AG10803 (cell line): ENCODE results near the gene SMG6.
"Not testable (repeated sequence)": the region's sequence is repeated elsewhere in the genome, so short reads cannot be mapped to it uniquely, and the experiment has no call there.

Experiments
- DNase-seq: peaks from one replicate; pipeline ENCODE4 v3.0.0; 2010; ENCODE audit warnings: low read depth
- H3K4me3 ChIP-seq: 2 replicates; pipeline ENCODE4 v1.5.1; 2011; ENCODE audit warnings: mild to moderate bottlenecking, low read length, control low read depth
- CTCF ChIP-seq: conservative IDR thresholded peaks from 2 replicates; pipeline ENCODE4 v1.5.1; 2011; ENCODE audit warnings: mild to moderate bottlenecking, low read length, control low read depth, inconsistent platforms

Gene SMG6

DNA sequence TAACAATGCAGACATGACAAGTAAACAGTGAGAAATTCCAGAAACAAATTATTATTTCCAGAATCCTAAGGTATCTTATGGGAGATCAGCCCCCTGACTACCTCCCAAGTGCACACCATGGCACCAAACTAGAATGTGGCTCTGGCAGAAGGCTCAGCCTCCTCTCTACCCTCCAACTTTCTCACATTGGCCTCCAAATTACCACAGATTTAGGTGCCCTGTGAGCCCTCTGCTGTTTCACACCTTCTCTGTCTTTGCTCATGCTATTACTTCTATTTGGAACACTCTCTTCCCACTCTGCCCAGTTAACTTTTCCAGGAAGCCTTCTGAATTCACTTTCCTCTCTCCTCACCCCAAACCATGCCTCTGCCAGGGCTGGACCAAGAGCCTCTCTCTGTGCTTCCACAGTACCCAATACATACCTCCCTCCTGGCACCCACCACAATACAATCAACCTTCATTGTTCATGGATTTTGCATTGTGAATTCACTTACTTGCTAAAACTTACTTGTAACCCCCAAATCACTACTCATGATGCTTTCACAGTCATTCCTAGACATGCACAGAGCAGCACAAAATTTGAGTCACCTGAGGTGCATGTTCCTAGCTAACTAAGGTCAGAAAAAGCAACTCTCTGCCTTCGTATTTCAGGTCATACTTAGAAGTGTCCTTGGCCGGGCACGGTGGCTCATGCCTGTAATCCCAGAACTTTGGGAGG is 31.4 kb downstream of the SMG6 start:
- no peak for TF ChIP-seq CTCF
- DNase-seq = no peak
- H3K4me3 ChIP-seq = no peak overlapping the region

DNA sequence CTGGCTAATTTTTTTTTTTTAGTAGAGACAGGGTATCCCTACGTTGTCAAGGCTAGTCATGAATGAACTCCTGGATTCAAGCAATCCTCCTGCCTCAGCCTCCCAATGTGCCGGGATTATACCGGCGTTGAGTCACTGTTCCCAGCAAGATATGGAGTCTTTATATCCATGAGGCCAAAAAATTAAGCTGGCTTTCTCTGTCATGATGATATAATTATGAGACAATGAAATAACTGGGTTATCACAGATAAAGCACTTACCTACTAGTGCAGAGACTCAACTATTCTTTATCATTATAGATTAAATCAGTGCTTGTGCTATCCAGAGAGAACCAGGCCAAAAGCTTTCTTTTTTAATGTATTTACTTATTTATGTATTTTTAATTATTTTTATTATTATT is 36.2 kb downstream of the SMG6 start:
- no peak overlapping the region for H3K4me3 ChIP-seq
- no peak for DNase-seq
- no peak for TF ChIP-seq CTCF

- DNase-seq = no peak
- H3K4me3 ChIP-seq = no peak overlapping the region
- no peak for TF ChIP-seq CTCF
Observed at GRCh38 chr17:2266865-2267228, 36.7 kb downstream of the SMG6 start.

GRCh38 chr17:2266045-2266864 is 37.3 kb downstream of the SMG6 start:
- H3K4me3 ChIP-seq = no peak overlapping the region
- no peak for DNase-seq
- no peak for TF ChIP-seq CTCF

DNA sequence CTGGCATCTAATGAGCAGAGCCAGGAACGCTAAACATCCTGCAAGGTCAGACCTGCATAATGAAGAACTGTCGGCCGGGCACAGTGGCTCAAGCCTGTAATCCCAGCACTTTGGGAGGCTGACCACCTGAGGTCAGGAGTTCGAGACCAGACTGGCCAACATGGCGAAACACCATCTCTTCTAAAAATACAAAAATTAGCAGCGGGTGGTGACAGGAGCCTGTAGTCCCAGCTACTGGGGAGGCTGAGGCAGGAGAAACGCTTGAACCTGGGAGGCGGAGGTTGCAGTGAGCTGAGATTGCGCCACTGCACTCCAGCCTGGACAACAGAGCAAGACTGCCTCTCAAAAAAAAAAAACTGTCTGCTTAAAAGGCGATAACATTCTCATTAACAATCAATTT is 38.4 kb downstream of the SMG6 start:
- not testable (repeated sequence) for H3K4me3 ChIP-seq, DNase-seq

DNA sequence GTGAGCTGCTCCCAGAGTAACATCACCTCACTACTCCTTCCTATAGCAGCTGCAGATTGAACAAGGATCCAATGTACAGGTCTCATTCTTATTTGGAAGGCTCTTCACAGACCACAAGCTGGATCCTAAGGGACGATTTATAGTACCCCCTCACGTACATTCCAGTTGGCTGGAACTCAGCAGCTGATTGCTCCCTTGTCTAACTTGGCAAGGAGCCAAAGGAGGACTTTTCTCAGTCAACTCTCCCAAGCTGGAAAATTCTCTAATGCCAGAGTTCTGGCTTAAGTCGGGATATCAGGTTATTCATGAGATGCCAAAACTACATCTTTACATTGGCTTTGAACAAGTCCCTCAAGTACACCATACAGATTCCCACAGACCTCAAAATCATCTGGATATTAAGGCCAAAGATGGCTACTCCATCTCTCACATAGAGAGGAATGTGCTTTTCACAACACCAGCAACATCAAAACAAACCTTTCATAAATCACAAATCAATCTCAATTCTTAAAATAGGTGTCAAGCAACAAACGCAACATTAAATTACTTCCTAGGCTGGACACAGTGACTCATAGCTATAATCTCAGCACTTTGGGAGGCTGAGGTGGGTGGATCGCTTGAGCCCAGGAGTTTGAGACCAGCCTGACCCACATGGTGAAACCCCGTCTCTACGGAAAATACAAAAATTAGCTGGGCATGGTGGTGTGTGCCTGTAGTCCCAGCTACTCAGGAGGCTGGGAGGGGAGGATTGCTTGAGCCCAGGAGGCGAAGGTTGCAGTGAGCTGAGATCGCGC is 39.3 kb downstream of the SMG6 start:
- no peak for DNase-seq
- no peak for TF ChIP-seq CTCF
- H3K4me3 ChIP-seq = no peak overlapping the region

DNA sequence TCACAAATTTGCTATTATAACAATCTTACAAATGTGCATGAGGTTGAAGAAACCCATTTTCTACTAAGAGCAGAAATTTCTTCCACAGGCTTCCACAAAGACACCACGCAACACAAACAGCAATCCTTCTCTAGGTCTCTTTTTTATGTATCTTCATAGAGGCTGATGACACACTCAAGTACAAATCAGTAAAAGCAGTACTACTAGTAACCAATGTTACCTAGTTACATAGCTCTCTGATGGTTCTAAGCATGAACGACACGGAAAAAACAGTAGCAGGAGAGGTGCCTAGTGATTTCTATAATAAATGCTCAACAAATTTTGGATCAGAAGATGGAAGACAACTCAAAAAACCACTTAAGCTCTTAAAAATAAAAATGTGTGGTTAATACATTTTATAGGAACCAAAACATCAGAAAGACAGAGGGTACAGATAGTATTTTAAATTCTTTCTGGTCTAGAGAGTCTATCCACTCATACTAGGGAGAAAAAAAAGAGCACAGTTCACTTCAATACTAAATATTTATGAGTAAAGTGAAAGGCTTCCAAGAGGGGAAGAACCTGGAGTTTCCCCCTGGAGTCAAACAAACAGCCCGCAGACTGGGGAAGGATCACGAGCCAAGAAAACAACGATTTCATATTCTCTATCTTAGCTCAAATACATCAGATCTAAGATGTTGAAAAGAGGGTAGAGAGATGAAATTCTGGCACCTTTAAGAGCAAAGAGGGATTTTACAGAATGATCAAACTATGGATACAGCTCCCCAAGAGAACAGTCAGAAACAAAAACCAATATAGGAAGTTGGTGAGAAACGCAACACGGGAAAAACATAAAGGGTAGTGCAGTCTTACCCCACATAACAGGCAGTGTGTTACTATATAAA is 40.2 kb downstream of the SMG6 start:
- TF ChIP-seq CTCF = no peak
- H3K4me3 ChIP-seq = no peak overlapping the region
- no peak for DNase-seq
